ENCODE results near the gene SYNE1. TPM values are rescaled to one million over a fixed set of nuclear protein-coding genes. Genes with fewer than 3 reads are reported as not detected.

The SYNE1 gene
- total and polyA plus RNA-seq, 2 of the 8 experiments (the other 6 are each of a cell fraction or from before 2014, with no cell fraction given): 2.8 to 5.5 TPM

GRCh38 chr6:152441902-152442301, 195.3 kb downstream of the SYNE1 start:
- Histone ChIP-seq H2BK15ac (ENCODE audit: low read length) (no peak overlapping the region), H2AFZ (ENCODE audit: low read length) (peak overlapping the region; percentile 50; the same call in 1 of the 2 replicates), H3K4me1 (replicated peaks in 1 of 4; ENCODE audit: control insufficient read depth in 3 of 4, insufficient read depth in 4 of 4, low read length in 3 of 4) (no peaks in the 10 kb centered on the region), H3K4me3 (ENCODE audit: extremely low read depth in 1 of 4, insufficient read depth in 2 of 4, low read depth in 3 of 4, low read length in 4 of 4) (no peak overlapping the region), H3K18ac (ENCODE audit: extremely low read depth, low read length) (no peak overlapping the region), H3K9ac (replicated peaks in 1 of 4; ENCODE audit: extremely low read depth in 1 of 4, low read depth in 3 of 4, low read length in 3 of 4) (no peak overlapping the region), H2BK20ac (ENCODE audit: low read length) (no peak overlapping the region), H3K4ac (replicated peaks; ENCODE audit: insufficient read length, low read depth, low read length) (no peak overlapping the region), H4K91ac (replicated peaks; ENCODE audit: insufficient read length, low read length) (no peak overlapping the region), H3K27me3 (replicated peaks in 1 of 4; ENCODE audit: control insufficient read depth in 3 of 4, extremely low read depth in 1 of 4, insufficient read depth in 3 of 4, low read length in 3 of 4) (no peaks in the 10 kb centered on the region), H3K23me2 (ENCODE audit: low read depth, low read length) (no peaks in the 10 kb centered on the region), H4K5ac (ENCODE audit: insufficient read length, low read depth, low read length) (no peak overlapping the region), H2BK12ac (ENCODE audit: low read depth, low read length) (no peak overlapping the region), H3K14ac (ENCODE audit: insufficient read length) (no peak overlapping the region), H4K8ac (ENCODE audit: extremely low read depth, insufficient read depth, low read length) (no peak overlapping the region), H4K20me1 (replicated peaks in 1 of 2; ENCODE audit: control insufficient read depth in 1 of 2, insufficient read depth in 2 of 2, low read length in 2 of 2) (no peaks in the 10 kb centered on the region), H2BK120ac (replicated peaks; ENCODE audit: low read depth, low read length) (no peak overlapping the region), H2BK5ac (ENCODE audit: low read depth, low read length) (no peak overlapping the region), H3K56ac (replicated peaks; ENCODE audit: insufficient read length, low read depth, low read length) (no peak overlapping the region), H3K9me3 (ENCODE audit: insufficient read depth in 2 of 2, low read depth in 1 of 2, low read length in 1 of 2) (no peaks in the 10 kb centered on the region), H3K4me2 (ENCODE audit: insufficient read depth in 1 of 2, low read depth in 2 of 2, low read length in 2 of 2) (no peak overlapping the region), H3K23ac (ENCODE audit: insufficient read length) (no peak overlapping the region), H3K27ac (ENCODE audit: low read depth, low read length) (no peak overlapping the region), H3K79me2 (ENCODE audit: control insufficient read depth in 1 of 2, insufficient read depth in 2 of 2, low read length in 2 of 2) (no peaks in the 10 kb centered on the region), H3K36me3 (ENCODE audit: control insufficient read depth in 2 of 4, insufficient read depth in 4 of 4, low read length in 3 of 4) (no peaks in the 10 kb centered on the region), H3K79me1 (ENCODE audit: low read depth, low read length) (no peaks in the 10 kb centered on the region), H2AK5ac (ENCODE audit: low read depth, low read length) (no peak overlapping the region)
- FAIRE-seq: no peak
- ChIA-PET POLR2A (ENCODE audit: partially characterized antibody) (no interaction called here), CTCF (ENCODE audit: partially characterized antibody) (interaction anchor here (1.6 kb wide), 1 partner anchor 11 kb away, joined by 4 read pairs; no protein-coding TSS in a partner anchor)
- no peak for DNase-seq (ENCODE audit: low read depth in 1 of 2, low spot score in 2 of 2)
- TF ChIP-seq GABPA (IDR thresholded peaks at IDR 0.05; ENCODE audit: borderline replicate concordance, insufficient read depth, low read length) (no peak), JUN (IDR thresholded peaks at IDR 0.05; ENCODE audit: low read depth, low read length) (no peak), TAF7 (optimal IDR thresholded peaks at IDR 0.05; ENCODE audit: borderline replicate concordance, low read depth, low read length) (no peak), CHD2 (IDR thresholded peaks at IDR 0.05; ENCODE audit: low read length) (no peak), RAD21 (IDR thresholded peaks at IDR 0.05 in 1 of 2, conservative IDR thresholded peaks at IDR 0.05 in 1 of 2; ENCODE audit: low read depth in 2 of 2, low read length in 2 of 2) (no peak), E2F6 (IDR thresholded peaks at IDR 0.05) (no peak), NANOG (IDR thresholded peaks at IDR 0.05; ENCODE audit: insufficient read depth, low read depth, low read length, poor library complexity, severe bottlenecking) (no peak), NRF1 (IDR thresholded peaks at IDR 0.05; ENCODE audit: low read depth, low read length) (no peak)
- 98% methylated on average over 15 of the region's 15 CpGs; no CpG with 5 or more reads in 1 of the 2 experiments for WGBS, 2 experiments (ENCODE audit: extremely low coverage in 1 of 2, insufficient coverage in 1 of 2, insufficient read length in 1 of 2, insufficient replicate concordance in 2 of 2, low coverage in 1 of 2, low lambda C conversion rate in 2 of 2, missing lambda C conversion rate in 1 of 2)

All from H1 (cell line).